HepG2 (cell line): ENCODE measurements around the gene NABP2. TPM values are rescaled to one million over a fixed set of nuclear protein-coding genes. Genes with fewer than 3 reads are reported as not detected.
A peak's percentile ranks its signal among the peaks of the same experiment; 100 is the strongest.

ENCODE experiments used
- AGO2 ChIP-seq: fragments of 200-400 bp; formaldehyde crosslinking; optimal IDR thresholded peaks from 2 replicates; pipeline ENCODE3; 2017; ENCODE audit warnings: mild to moderate bottlenecking, low read depth, low read length, moderate library complexity
- ARHGAP35 ChIP-seq: sonication (generic); formaldehyde crosslinking; IDR thresholded peaks from 2 replicates; pipeline ENCODE4 v1.9.0; 2022; ENCODE audit warnings: mild to moderate bottlenecking, inconsistent platforms, moderate library complexity, missing genetic modification reagents, borderline replicate concordance
- ELF4 ChIP-seq: sonication (generic); formaldehyde crosslinking; IDR thresholded peaks from 2 replicates; pipeline ENCODE4 v1.5.0; 2020; ENCODE audit warnings: missing genetic modification reagents, mild to moderate bottlenecking, moderate library complexity, borderline replicate concordance
- FOXP4 ChIP-seq: sonication (generic); formaldehyde crosslinking; IDR thresholded peaks from 2 replicates; pipeline ENCODE4 v1.4.0; 2020; ENCODE audit warnings: missing genetic modification reagents
- MEF2D ChIP-seq: sonication (generic); formaldehyde crosslinking; IDR thresholded peaks from 2 replicates; pipeline ENCODE4 v1.5.1; 2020; ENCODE audit warnings: mild to moderate bottlenecking, missing genetic modification reagents
- MXD3 ChIP-seq: IDR thresholded peaks from 2 replicates; pipeline ENCODE4 v1.6.1; 2016; ENCODE audit warnings: mild to moderate bottlenecking, missing biosample characterization, missing genetic modification reagents
- NR2C2 ChIP-seq: sonication (generic); formaldehyde crosslinking; IDR thresholded peaks from 2 replicates; pipeline ENCODE4 v1.4.0; 2020; ENCODE audit warnings: missing genetic modification reagents, mild to moderate bottlenecking, moderate library complexity, borderline replicate concordance
- RBM39 ChIP-seq: fragments of 200-400 bp; formaldehyde crosslinking; IDR thresholded peaks from one replicate; pipeline ENCODE4 v1.6.1; 2018; ENCODE audit warnings: antibody characterized with exemption, mild to moderate bottlenecking, low read depth, low read length; ENCODE audit not compliant: poor library complexity, severe bottlenecking
- RNF2 ChIP-seq: fragments of 450-650 bp; conservative IDR thresholded peaks from 2 replicates; pipeline ENCODE4 v1.6.1; 2016; ENCODE audit warnings: low read depth
- ZNF354B ChIP-seq: sonication (generic); formaldehyde crosslinking; IDR thresholded peaks from 2 replicates; pipeline ENCODE4 v1.8.0; 2022; ENCODE audit warnings: mild to moderate bottlenecking, missing genetic modification reagents
- ZNF704 ChIP-seq: sonication (generic); formaldehyde crosslinking; IDR thresholded peaks from 2 replicates; pipeline ENCODE4 v1.8.1; 2023; ENCODE audit warnings: mild to moderate bottlenecking, inconsistent platforms, moderate library complexity, missing genetic modification reagents, borderline replicate concordance
- ZNF776 ChIP-seq: sonication (generic); formaldehyde crosslinking; IDR thresholded peaks from 2 replicates; pipeline ENCODE4 v1.4.0; 2020; ENCODE audit warnings: mild to moderate bottlenecking, missing genetic modification reagents
- ZNF788 ChIP-seq: sonication (generic); formaldehyde crosslinking; IDR thresholded peaks from 2 replicates; pipeline ENCODE4 v1.5.0; 2020; ENCODE audit warnings: mild to moderate bottlenecking, missing genetic modification reagents, borderline replicate concordance
- polyA plus RNA-seq, 8 experiments: library from polyadenylated mRNA; depleted of rRNA in 3 of 8; stranded (reverse) in 7 of 8; unstranded in 1 of 8; fragments of >200 nt; fragmentation: Illumina TruSeq in 4 of 8; extraction: Trizol in 4 of 8; gene quantifications; 2 replicates each; pipeline versions ENCODE4 v1.2.1 to v1.2.3, GENCODE V29; 2011 to 2016; ENCODE audit warnings: low read depth in 4 of 8, missing spikeins in 1 of 8, mixed read lengths in 1 of 8; ENCODE audit not compliant: insufficient read depth in 1 of 8
- total RNA-seq, 5 experiments: library from RNA; depleted of rRNA; stranded (reverse); fragments of >200 nt; fragmentation: Illumina TruSeq; extraction: Trizol; gene quantifications; 2 replicates each; pipeline ENCODE4 v1.2.3, GENCODE V29; 2016; ENCODE audit warnings: low read depth in 1 of 5
- TF ChIP-seq, protein P1 (sequence below): sonication (generic); formaldehyde crosslinking; IDR thresholded peaks from 2 replicates; pipeline ENCODE4 v1.5.0; 2020; ENCODE audit warnings: missing genetic modification reagents
- TF ChIP-seq, protein P2 (sequence below): IDR thresholded peaks from 2 replicates; pipeline ENCODE4 v1.6.1; 2016; ENCODE audit warnings: low read depth, control low read depth
- TF ChIP-seq, protein P3 (sequence below): sonication (generic); formaldehyde crosslinking; IDR thresholded peaks from 2 replicates; pipeline ENCODE4 v1.5.1; 2020; ENCODE audit warnings: mild to moderate bottlenecking, missing genetic modification reagents, moderate library complexity

NABP2 gene
- total and polyA plus RNA-seq, 2 of the 13 experiments (the other 11 are each of a cell fraction or from before 2014, with no cell fraction given) = 33.2 to 35.5 TPM

GRCh38 chr12:56266693-56267442 lies 42.7 kb downstream of the NABP2 start, which contains the start of gene COQ10A (continued):
- TF ChIP-seq, protein P1, sequence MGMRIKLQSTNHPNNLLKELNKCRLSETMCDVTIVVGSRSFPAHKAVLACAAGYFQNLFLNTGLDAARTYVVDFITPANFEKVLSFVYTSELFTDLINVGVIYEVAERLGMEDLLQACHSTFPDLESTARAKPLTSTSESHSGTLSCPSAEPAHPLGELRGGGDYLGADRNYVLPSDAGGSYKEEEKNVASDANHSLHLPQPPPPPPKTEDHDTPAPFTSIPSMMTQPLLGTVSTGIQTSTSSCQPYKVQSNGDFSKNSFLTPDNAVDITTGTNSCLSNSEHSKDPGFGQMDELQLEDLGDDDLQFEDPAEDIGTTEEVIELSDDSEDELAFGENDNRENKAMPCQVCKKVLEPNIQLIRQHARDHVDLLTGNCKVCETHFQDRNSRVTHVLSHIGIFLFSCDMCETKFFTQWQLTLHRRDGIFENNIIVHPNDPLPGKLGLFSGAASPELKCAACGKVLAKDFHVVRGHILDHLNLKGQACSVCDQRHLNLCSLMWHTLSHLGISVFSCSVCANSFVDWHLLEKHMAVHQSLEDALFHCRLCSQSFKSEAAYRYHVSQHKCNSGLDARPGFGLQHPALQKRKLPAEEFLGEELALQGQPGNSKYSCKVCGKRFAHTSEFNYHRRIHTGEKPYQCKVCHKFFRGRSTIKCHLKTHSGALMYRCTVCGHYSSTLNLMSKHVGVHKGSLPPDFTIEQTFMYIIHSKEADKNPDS (CRISPR knock-in tag) = no peak
- 0 out of 2 replicates have a peak, but pooled peaks have one; percentile 41 for TF ChIP-seq FOXP4 (CRISPR knock-in tag)
- TF ChIP-seq ARHGAP35 = peak; percentile 88; the same call in 1 of the 2 replicates
- peak; percentile 84 for TF ChIP-seq MXD3 (CRISPR knock-in tag)
- TF ChIP-seq, protein P2, sequence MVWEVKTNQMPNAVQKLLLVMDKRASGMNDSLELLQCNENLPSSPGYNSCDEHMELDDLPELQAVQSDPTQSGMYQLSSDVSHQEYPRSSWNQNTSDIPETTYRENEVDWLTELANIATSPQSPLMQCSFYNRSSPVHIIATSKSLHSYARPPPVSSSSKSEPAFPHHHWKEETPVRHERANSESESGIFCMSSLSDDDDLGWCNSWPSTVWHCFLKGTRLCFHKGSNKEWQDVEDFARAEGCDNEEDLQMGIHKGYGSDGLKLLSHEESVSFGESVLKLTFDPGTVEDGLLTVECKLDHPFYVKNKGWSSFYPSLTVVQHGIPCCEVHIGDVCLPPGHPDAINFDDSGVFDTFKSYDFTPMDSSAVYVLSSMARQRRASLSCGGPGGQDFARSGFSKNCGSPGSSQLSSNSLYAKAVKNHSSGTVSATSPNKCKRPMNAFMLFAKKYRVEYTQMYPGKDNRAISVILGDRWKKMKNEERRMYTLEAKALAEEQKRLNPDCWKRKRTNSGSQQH (CRISPR knock-in tag) = no peak
- no peak for TF ChIP-seq ZNF354B (CRISPR knock-in tag)
- peak; percentile 66 for TF ChIP-seq NR2C2
- no peak for TF ChIP-seq ELF4 (CRISPR knock-in tag)
- TF ChIP-seq AGO2 = no peak
- TF ChIP-seq ZNF704 (CRISPR knock-in tag) = no peak
- peak; percentile 36; the same call in 1 of the 2 replicates for TF ChIP-seq MEF2D
- peak; percentile 63; the same call in 1 of the 2 replicates for TF ChIP-seq RNF2
- TF ChIP-seq ZNF788 (CRISPR knock-in tag) = peak; percentile 80; the same call in 1 of the 2 replicates
- TF ChIP-seq, protein P3, sequence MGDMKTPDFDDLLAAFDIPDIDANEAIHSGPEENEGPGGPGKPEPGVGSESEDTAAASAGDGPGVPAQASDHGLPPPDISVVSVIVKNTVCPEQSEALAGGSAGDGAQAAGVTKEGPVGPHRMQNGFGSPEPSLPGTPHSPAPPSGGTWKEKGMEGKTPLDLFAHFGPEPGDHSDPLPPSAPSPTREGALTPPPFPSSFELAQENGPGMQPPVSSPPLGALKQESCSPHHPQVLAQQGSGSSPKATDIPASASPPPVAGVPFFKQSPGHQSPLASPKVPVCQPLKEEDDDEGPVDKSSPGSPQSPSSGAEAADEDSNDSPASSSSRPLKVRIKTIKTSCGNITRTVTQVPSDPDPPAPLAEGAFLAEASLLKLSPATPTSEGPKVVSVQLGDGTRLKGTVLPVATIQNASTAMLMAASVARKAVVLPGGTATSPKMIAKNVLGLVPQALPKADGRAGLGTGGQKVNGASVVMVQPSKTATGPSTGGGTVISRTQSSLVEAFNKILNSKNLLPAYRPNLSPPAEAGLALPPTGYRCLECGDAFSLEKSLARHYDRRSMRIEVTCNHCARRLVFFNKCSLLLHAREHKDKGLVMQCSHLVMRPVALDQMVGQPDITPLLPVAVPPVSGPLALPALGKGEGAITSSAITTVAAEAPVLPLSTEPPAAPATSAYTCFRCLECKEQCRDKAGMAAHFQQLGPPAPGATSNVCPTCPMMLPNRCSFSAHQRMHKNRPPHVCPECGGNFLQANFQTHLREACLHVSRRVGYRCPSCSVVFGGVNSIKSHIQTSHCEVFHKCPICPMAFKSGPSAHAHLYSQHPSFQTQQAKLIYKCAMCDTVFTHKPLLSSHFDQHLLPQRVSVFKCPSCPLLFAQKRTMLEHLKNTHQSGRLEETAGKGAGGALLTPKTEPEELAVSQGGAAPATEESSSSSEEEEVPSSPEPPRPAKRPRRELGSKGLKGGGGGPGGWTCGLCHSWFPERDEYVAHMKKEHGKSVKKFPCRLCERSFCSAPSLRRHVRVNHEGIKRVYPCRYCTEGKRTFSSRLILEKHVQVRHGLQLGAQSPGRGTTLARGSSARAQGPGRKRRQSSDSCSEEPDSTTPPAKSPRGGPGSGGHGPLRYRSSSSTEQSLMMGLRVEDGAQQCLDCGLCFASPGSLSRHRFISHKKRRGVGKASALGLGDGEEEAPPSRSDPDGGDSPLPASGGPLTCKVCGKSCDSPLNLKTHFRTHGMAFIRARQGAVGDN (CRISPR knock-in tag) = peak; percentile 91
- TF ChIP-seq ZNF776 (CRISPR knock-in tag) = peak; percentile 63; the same call in 1 of the 2 replicates
- TF ChIP-seq RBM39 = no peak
